ENCODE measurements around the gene SPTLC1.
"Not testable (repeated sequence)": the region's sequence is repeated elsewhere in the genome, so short reads cannot be mapped to it uniquely, and the experiment has no call there.

The SPTLC1 gene

GRCh38 chr9:92030367-92030766 lies 84.8 kb downstream of the SPTLC1 start:
- no peak for DNase-seq (ENCODE audit: low spot score)

GRCh38 chr9:92029553-92029952 lies 85.7 kb downstream of the SPTLC1 start:
- DNase-seq (ENCODE audit: low spot score): no peak

GRCh38 chr9:92026206-92027002 lies 88.8 kb downstream of the SPTLC1 start:
- no peak for DNase-seq (ENCODE audit: low spot score)

- not testable (repeated sequence) for DNase-seq (ENCODE audit: low spot score)
These were observed 93.2 kb downstream of the SPTLC1 start for GRCh38 chr9:92021785-92022541.

GRCh38 chr9:92019658-92020057 lies 95.6 kb downstream of the SPTLC1 start:
- DNase-seq (ENCODE audit: low spot score): no peak

- DNase-seq (ENCODE audit: low spot score): no peak
These were observed 104.3 kb downstream of the SPTLC1 start for GRCh38 chr9:92010705-92011536.

GRCh38 chr9:92010253-92010652 lies 105.0 kb downstream of the SPTLC1 start:
- not testable (repeated sequence) for DNase-seq (ENCODE audit: low spot score)

- no peak for DNase-seq (ENCODE audit: low spot score)
These were observed 107.2 kb downstream of the SPTLC1 start for GRCh38 chr9:92008041-92008440.

- no peak for DNase-seq (ENCODE audit: low spot score)
These were observed 111.2 kb downstream of the SPTLC1 start for GRCh38 chr9:92004045-92004392.

- no peak for DNase-seq (ENCODE audit: low spot score)
These were observed 111.7 kb downstream of the SPTLC1 start for GRCh38 chr9:92003308-92004044.

- DNase-seq (ENCODE audit: low spot score): not testable (repeated sequence)
These were observed 113.3 kb downstream of the SPTLC1 start for GRCh38 chr9:92001948-92002347.

- DNase-seq (ENCODE audit: low spot score): no peak
These were observed 114.0 kb downstream of the SPTLC1 start for GRCh38 chr9:92001244-92001643.

GRCh38 chr9:91995000-91995655 lies 120.1 kb downstream of the SPTLC1 start:
- DNase-seq (ENCODE audit: low spot score): no peak

- DNase-seq (ENCODE audit: low spot score): no peak
These were observed 120.8 kb downstream of the SPTLC1 start for GRCh38 chr9:91994422-91994821.

GRCh38 chr9:91992461-91993041 lies 122.7 kb downstream of the SPTLC1 start:
- no peak for DNase-seq (ENCODE audit: low spot score)

- no peak for DNase-seq (ENCODE audit: low spot score)
These were observed 123.4 kb downstream of the SPTLC1 start for GRCh38 chr9:91991721-91992341.

GRCh38 chr9:91986248-91986647 lies 129.0 kb downstream of the SPTLC1 start:
- DNase-seq (ENCODE audit: low spot score): no peak

GRCh38 chr9:91985692-91986091 lies 129.5 kb downstream of the SPTLC1 start:
- DNase-seq (ENCODE audit: low spot score): no peak
